Mesenchymal stem cell (in vitro differentiated cells and primary cell): ENCODE measurements around the gene SLC9A8.

Experiments
- DNase-seq: peaks from one replicate; pipeline ENCODE4 v3.0.0-alpha.2; 2013
- H2AFZ ChIP-seq: one replicate; pipeline ENCODE4 v1.6.1; 2013; ENCODE audit warnings: low read depth, mild to moderate bottlenecking, control low read depth, inconsistent platforms, low read length, moderate library complexity
- H2AK5ac ChIP-seq: 2 replicates; pipeline ENCODE4 v1.6.1; 2013; ENCODE audit warnings: low read length, moderate library complexity, mild to moderate bottlenecking, inconsistent platforms; ENCODE audit not compliant: severe bottlenecking
- H2BK120ac ChIP-seq: one replicate; pipeline ENCODE4 v1.6.1; 2013; ENCODE audit warnings: low read depth, mild to moderate bottlenecking, inconsistent platforms, low read length, moderate library complexity
- H2BK12ac ChIP-seq, 2 experiments: one replicate each; pipeline ENCODE4 v1.6.1; 2013; ENCODE audit warnings: inconsistent platforms in 2 of 2, low read length in 2 of 2, mild to moderate bottlenecking in 2 of 2, moderate library complexity in 2 of 2, control low read depth in 1 of 2
- H2BK15ac ChIP-seq: one replicate; pipeline ENCODE4 v1.6.1; 2013; ENCODE audit warnings: mild to moderate bottlenecking, low read depth, inconsistent platforms; ENCODE audit not compliant: poor library complexity, severe bottlenecking
- H2BK5ac ChIP-seq: 2 replicates; pipeline ENCODE4 v1.6.1; 2013; ENCODE audit warnings: low read depth, mild to moderate bottlenecking, low read length, control low read depth, inconsistent platforms; ENCODE audit not compliant: poor library complexity, severe bottlenecking
- H3K14ac ChIP-seq, 2 experiments: one replicate each; pipeline ENCODE4 v1.6.1; 2013; ENCODE audit warnings: inconsistent platforms in 2 of 2, low read length in 2 of 2, control low read depth in 1 of 2, mild to moderate bottlenecking in 1 of 2, moderate library complexity in 1 of 2
- H3K18ac ChIP-seq, 2 experiments: one replicate each; pipeline ENCODE4 v1.6.1; 2013; ENCODE audit warnings: inconsistent platforms in 2 of 2, low read length in 2 of 2, control low read depth in 1 of 2, low read depth in 1 of 2, mild to moderate bottlenecking in 1 of 2
- H3K23ac ChIP-seq, 2 experiments: one replicate each; pipeline ENCODE4 v1.6.1; 2013; ENCODE audit warnings: inconsistent platforms in 2 of 2, low read length in 2 of 2, mild to moderate bottlenecking in 2 of 2, moderate library complexity in 2 of 2, control low read depth in 1 of 2
- H3K27ac ChIP-seq: 2 replicates; pipeline ENCODE4 v1.5.1; 2013; ENCODE audit warnings: mild to moderate bottlenecking, moderate library complexity, low read length, control low read depth, inconsistent platforms; ENCODE audit not compliant: poor library complexity, severe bottlenecking
- H3K27me3 ChIP-seq, 2 experiments: 2 replicates each; pipeline versions ENCODE4 v1.6.1 to v1.7.0; 2013; ENCODE audit warnings: low read length in 2 of 2, mild to moderate bottlenecking in 2 of 2, moderate library complexity in 2 of 2, control low read depth in 1 of 2, inconsistent platforms in 1 of 2; ENCODE audit not compliant: control insufficient read depth in 1 of 2, insufficient read depth in 1 of 2
- H3K36me3 ChIP-seq, 2 experiments: 2 replicates each; pipeline versions ENCODE4 v1.6.1 to v1.7.0; 2013; ENCODE audit warnings: low read length in 2 of 2, control low read depth in 1 of 2, inconsistent platforms in 1 of 2, low read depth in 1 of 2, mild to moderate bottlenecking in 1 of 2; ENCODE audit not compliant: insufficient read depth in 2 of 2, control insufficient read depth in 1 of 2
- H3K4ac ChIP-seq, 2 experiments: one replicate each; pipeline ENCODE4 v1.6.1; 2013; ENCODE audit warnings: inconsistent platforms in 2 of 2, low read length in 2 of 2, mild to moderate bottlenecking in 2 of 2, moderate library complexity in 2 of 2, control low read depth in 1 of 2, low read depth in 1 of 2
- H3K4me1 ChIP-seq: 2 replicates; pipeline ENCODE4 v1.6.1; 2013; ENCODE audit warnings: low read depth, low read length, control low read depth; ENCODE audit not compliant: control insufficient read depth, insufficient read depth
- H3K4me2 ChIP-seq: 2 replicates; pipeline ENCODE4 v1.6.1; 2013; ENCODE audit warnings: low read length, mild to moderate bottlenecking, inconsistent platforms; ENCODE audit not compliant: poor library complexity, severe bottlenecking
- H3K4me3 ChIP-seq, 2 experiments: 2 replicates each; pipeline versions ENCODE4 v1.5.1 to v1.7.0; 2013; ENCODE audit warnings: low read length in 2 of 2, mild to moderate bottlenecking in 2 of 2, control low read depth in 1 of 2, low read depth in 1 of 2; ENCODE audit not compliant: insufficient read depth in 1 of 2
- H3K79me1 ChIP-seq: replicated peaks from 2 replicates; pipeline ENCODE4 v1.6.1; 2013; ENCODE audit warnings: mild to moderate bottlenecking, control low read depth, low read length, inconsistent platforms; ENCODE audit not compliant: poor library complexity, severe bottlenecking
- H3K9ac ChIP-seq: 2 replicates; pipeline ENCODE4 v1.7.0; 2013; ENCODE audit warnings: mild to moderate bottlenecking, low read length, moderate library complexity
- H3K9me3 ChIP-seq: 2 replicates; pipeline ENCODE4 v1.7.0; 2013; ENCODE audit warnings: mild to moderate bottlenecking, low read length; ENCODE audit not compliant: control insufficient read depth
- H4K8ac ChIP-seq: one replicate; pipeline ENCODE4 v1.6.1; 2013; ENCODE audit warnings: inconsistent platforms, mild to moderate bottlenecking, low read length, moderate library complexity
- H4K91ac ChIP-seq: one replicate; pipeline ENCODE4 v1.6.1; 2013; ENCODE audit warnings: mild to moderate bottlenecking, low read length, inconsistent platforms
- WGBS: methylation state at CpG from one replicate; pipeline ENCODE4 v1.1.7; 2013; ENCODE audit warnings: mixed read lengths; 5-methylcytosine and 5-hydroxymethylcytosine counted together

SLC9A8 gene

DNA sequence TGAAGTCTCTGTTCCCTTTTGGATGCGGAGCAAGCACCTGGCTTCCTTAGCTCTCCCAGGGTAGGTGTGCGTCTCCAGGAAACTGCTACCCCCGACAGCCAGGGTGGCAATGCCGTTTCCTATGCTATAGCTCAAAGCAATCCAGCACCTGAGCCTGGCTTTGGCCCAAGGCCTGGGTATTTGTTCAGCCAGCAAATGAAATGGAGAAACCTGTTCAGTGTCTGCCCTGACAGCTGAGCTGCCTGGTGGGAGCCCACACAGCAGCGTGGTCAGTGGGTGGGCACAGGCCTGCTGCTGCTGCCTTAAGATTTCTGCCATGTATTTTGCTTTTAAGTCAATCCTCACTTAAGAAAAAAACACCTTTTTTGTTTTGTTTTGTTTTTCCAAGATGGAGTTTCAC lies 89.0 kb downstream of the SLC9A8 start:
- Histone ChIP-seq H3K4me3 (no peak overlapping the region), H2AFZ (no peak overlapping the region), H3K23ac (no peak overlapping the region), H4K91ac (no peak overlapping the region), H4K8ac (no peak overlapping the region), H3K4ac (no peak overlapping the region), H3K4me2 (no peak overlapping the region), H2BK15ac (no peak overlapping the region), H3K4me1 (peaks cover 3% of the 10 kb centered on the region), H2BK5ac (no peak overlapping the region), H2BK120ac (no peak overlapping the region), H3K36me3 (peaks cover 29 to 36% of the 10 kb centered on the region in 2 experiments), H3K27ac (no peak overlapping the region), H3K27me3 (no peaks in the 10 kb centered on the region), H2AK5ac (no peak overlapping the region), H3K9me3 (no peaks in the 10 kb centered on the region), H2BK12ac (no peak overlapping the region), H3K18ac (no peak overlapping the region), H3K9ac (no peak overlapping the region), H3K79me1 (peaks cover 34% of the 10 kb centered on the region), H3K14ac (no peak overlapping the region)
- 93% methylated on average over 5 of the region's 5 CpGs for WGBS
- no peak for DNase-seq

DNA sequence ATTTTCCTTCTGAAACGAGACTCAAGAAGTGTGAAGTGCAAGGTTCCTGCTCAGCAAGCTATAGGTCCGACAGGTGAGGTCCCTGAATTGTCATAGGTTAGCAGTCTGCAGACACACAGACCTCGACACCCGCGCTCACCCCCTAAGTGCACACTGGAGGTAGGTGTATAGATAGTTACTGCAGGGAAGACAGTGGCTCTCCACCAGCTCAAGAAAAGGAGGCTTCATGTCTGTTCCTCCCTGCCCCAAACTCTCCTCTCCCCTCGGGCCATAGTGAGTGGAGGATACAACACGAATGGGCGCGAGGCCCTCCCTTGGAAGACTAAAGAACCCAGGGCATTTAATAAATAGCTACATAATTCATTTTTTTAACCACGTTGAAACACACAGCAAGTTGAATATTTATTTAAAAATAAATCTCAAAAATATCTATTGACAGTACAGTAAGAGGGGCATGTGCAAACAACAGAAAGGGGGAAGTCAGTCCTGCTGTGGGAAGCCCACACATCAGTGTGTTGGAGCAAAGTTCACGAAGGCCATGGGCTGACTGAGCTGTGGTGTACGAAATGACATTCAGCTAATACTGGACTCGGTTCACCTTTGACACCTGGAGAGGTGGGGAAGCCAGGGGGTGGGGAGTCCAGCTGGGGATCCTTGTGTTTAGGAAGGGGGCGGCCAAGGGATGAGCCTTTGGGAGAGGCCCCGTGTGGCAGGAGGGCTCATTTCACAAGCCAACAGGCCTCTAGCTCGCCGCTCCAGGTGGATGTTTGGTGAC lies 92.0 kb downstream of the SLC9A8 start:
- Histone ChIP-seq H3K79me1 (peaks cover 52% of the 10 kb centered on the region), H3K4ac (no peak overlapping the region), H3K18ac (no peak overlapping the region), H3K23ac (no peak overlapping the region), H3K14ac (no peak overlapping the region), H3K27me3 (no peaks in the 10 kb centered on the region), H4K91ac (no peak overlapping the region), H3K27ac (no peak overlapping the region), H4K8ac (no peak overlapping the region), H2AK5ac (no peak overlapping the region), H2BK120ac (no peak overlapping the region), H3K4me1 (peaks cover 3% of the 10 kb centered on the region), H2BK12ac (no peak overlapping the region), H2AFZ (no peak overlapping the region), H3K4me2 (no peak overlapping the region), H3K4me3 (no peak overlapping the region), H3K9me3 (no peaks in the 10 kb centered on the region), H3K9ac (no peak overlapping the region), H3K36me3 (peaks cover 59 to 61% of the 10 kb centered on the region in 2 experiments), H2BK15ac (no peak overlapping the region), H2BK5ac (no peak overlapping the region)
- WGBS: 95% methylated on average over 12 of the region's 17 CpGs
- DNase-seq: no peak

GRCh38 chr20:49905415-49906091 lies 92.9 kb downstream of the SLC9A8 start:
- Histone ChIP-seq H3K9ac (no peak overlapping the region), H3K23ac (no peak overlapping the region), H3K27ac (no peak overlapping the region), H3K79me1 (peaks cover 57% of the 10 kb centered on the region), H3K14ac (no peak overlapping the region), H3K4ac (no peak overlapping the region), H2BK5ac (no peak overlapping the region), H3K4me2 (no peak overlapping the region), H3K4me3 (no peak overlapping the region), H2BK120ac (no peak overlapping the region), H4K8ac (no peak overlapping the region), H3K9me3 (no peaks in the 10 kb centered on the region), H2AK5ac (no peak overlapping the region), H2AFZ (no peak overlapping the region), H3K18ac (no peak overlapping the region), H3K36me3 (peaks cover 69 to 70% of the 10 kb centered on the region in 2 experiments), H3K4me1 (peaks cover 3% of the 10 kb centered on the region), H4K91ac (no peak overlapping the region), H2BK12ac (no peak overlapping the region), H3K27me3 (no peaks in the 10 kb centered on the region), H2BK15ac (no peak overlapping the region)
- DNase-seq: no peak
- WGBS: 95% methylated on average over 29 of the region's 29 CpGs

DNA sequence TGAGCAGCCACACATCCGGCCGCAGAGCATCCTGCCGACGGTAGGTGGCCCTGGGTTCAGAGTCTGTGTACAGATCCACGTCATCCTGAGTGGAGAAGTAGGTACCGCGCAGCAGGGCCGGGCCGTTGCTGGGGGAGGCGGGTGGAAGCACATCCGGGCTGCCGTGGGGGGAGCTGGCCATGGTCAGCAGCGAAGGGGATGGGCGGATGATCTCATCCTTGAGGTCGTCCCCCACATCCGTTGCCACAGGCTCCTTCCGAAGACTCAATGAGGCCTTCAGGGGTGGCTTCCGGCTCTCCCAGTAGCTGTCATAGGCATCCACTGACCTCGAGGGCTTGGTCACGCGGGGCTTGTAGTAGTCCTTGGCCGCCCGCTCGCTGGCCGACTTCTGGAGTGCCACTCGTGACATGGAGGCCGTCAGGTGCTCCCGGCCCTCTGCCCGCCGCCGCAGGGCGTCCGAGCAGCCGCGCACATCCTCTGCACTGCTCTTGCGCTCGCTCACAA lies 93.5 kb downstream of the SLC9A8 start:
- H3K14ac ChIP-seq: no peak overlapping the region
- peaks cover 71 to 73% of the 10 kb centered on the region in 2 experiments for H3K36me3 ChIP-seq
- H4K91ac ChIP-seq: no peak overlapping the region
- H3K4me2 ChIP-seq: no peak overlapping the region
- H3K79me1 ChIP-seq: peaks cover 56% of the 10 kb centered on the region
- H3K4me1 ChIP-seq: no peaks in the 10 kb centered on the region
- no peak overlapping the region for H3K9ac ChIP-seq
- no peaks in the 10 kb centered on the region for H3K27me3 ChIP-seq
- H2BK15ac ChIP-seq: no peak overlapping the region
- no peak overlapping the region for H3K4me3 ChIP-seq
- no peak overlapping the region for H2BK12ac ChIP-seq
- no peaks in the 10 kb centered on the region for H3K9me3 ChIP-seq
- no peak overlapping the region for H2AK5ac ChIP-seq
- no peak for DNase-seq
- no peak overlapping the region for H4K8ac ChIP-seq
- H2BK5ac ChIP-seq: no peak overlapping the region
- H3K4ac ChIP-seq: no peak overlapping the region
- no peak overlapping the region for H2AFZ ChIP-seq
- H3K27ac ChIP-seq: no peak overlapping the region
- H2BK120ac ChIP-seq: no peak overlapping the region
- no peak overlapping the region for H3K23ac ChIP-seq
- H3K18ac ChIP-seq: no peak overlapping the region
- 96% methylated on average over 37 of the region's 37 CpGs for WGBS
